HG02973 (cell line): ENCODE data around the gene MMP28.

Source experiments
- ATAC-seq: cut with Tn5 transposase; IDR thresholded peaks from one replicate; pipeline ENCODE4 v1.9.1; 2021; ENCODE audit warnings: moderate library complexity; ENCODE audit not compliant: unreplicated experiment

MMP28 gene

GRCh38 chr17:35745749-35746320, 49.6 kb downstream of the MMP28 start:
- ATAC-seq, result no peak

GRCh38 chr17:35745246-35745645, 50.2 kb downstream of the MMP28 start:
- ATAC-seq, result no peak

- no peak for ATAC-seq
Observed at GRCh38 chr17:35744830-35745229, 50.6 kb downstream of the MMP28 start.

- no peak for ATAC-seq
Observed at GRCh38 chr17:35743626-35744328, 51.7 kb downstream of the MMP28 start.

- no peak for ATAC-seq
Observed at GRCh38 chr17:35742896-35743477, 52.5 kb downstream of the MMP28 start.

- ATAC-seq, result no peak
Observed at GRCh38 chr17:35742496-35742895, 52.9 kb downstream of the MMP28 start.

GRCh38 chr17:35740997-35741931, 54.2 kb downstream of the MMP28 start:
- no peak for ATAC-seq

DNA sequence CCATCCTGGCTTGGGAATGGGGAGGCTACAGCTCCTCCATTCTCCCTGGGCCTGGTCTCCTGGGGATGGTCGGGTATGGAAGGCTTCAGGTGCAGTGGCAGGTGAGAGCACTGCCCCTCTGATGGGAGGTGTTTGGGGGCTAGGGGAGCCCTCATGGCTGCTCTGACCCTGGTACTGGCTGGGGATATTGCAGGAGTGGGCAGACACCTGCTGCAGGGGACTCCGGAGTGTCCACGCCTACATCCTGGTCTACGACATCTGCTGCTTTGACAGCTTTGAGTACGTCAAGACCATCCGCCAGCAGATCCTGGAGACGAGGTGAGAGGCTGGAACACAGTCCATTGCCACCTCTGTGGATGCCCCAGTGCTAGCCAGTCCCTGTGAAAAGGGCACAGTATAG, 55.2 kb downstream of the MMP28 start:
- ATAC-seq, result no peak

- ATAC-seq, result no peak
Observed at GRCh38 chr17:35738519-35739133, 56.8 kb downstream of the MMP28 start.

- no peak for ATAC-seq
Observed at GRCh38 chr17:35736236-35736635, 59.2 kb downstream of the MMP28 start.

GRCh38 chr17:35735036-35735805, 60.2 kb downstream of the MMP28 start:
- no peak for ATAC-seq

- no peak for ATAC-seq
Observed at GRCh38 chr17:35734396-35734795, 61.0 kb downstream of the MMP28 start.

- ATAC-seq, result no peak
Observed at GRCh38 chr17:35733366-35733765, 62.1 kb downstream of the MMP28 start.

DNA sequence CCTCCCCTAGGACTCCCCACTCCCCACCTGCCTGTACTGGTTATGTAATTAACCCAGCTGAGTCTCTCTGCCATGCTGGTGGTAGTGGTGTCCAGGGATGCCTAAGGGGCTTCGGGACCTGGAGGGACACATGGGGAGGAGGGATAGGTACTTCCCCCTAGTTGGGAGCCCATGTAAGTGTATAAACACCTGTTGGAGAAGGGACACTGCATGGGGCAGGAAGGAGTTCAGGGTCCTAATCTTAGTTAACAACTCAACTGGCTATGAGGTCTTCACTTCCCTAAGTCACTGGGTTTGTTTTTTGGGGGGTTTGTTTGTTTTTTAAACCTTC, 62.7 kb downstream of the MMP28 start:
- no peak for ATAC-seq

- ATAC-seq, result no peak
Observed at GRCh38 chr17:35731917-35732805, 63.3 kb downstream of the MMP28 start.

- no peak for ATAC-seq
Observed at GRCh38 chr17:35731239-35731916, 64.1 kb downstream of the MMP28 start, which contains the start of gene RASL10B. Gene RASL10B (plus strand): TSS chr17:35731639. CDS start chr17:35735185, 3,546 bp downstream.

DNA sequence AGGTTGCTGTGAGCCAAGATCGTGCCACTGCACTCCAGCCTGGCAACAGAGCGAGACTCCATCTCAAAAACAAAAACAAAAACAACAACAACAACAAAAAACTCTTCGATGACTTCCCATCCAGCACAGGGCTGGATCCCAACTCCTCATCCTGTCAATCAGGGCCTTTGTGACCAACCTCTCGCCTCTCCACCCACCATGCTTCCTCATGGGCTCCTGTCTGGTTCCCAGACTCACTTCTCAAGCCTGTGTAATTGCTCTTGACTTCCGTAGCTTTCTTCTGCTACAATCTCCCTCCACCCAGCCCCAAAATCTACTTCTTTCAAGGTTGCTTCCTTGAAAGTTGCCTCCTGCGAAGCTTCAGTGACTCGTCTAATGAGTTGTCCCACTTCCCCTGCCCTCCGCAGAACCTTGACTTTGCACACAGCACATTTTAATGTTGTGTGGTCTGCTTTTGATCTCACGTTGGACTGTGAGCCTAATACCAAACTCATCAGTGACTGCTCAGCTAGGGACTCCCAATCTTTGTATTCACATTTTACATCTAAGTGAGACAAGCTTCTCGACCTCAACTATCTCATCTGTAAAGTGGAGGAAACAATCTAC, 64.9 kb downstream of the MMP28 start:
- no peak for ATAC-seq

- no peak for ATAC-seq
Observed at GRCh38 chr17:35729405-35729833, 66.0 kb downstream of the MMP28 start.
